HG03025 (cell line): Measurements from ENCODE around the gene VASN.

Experiments used
- ATAC-seq: cut with Tn5 transposase; IDR thresholded peaks from one replicate; pipeline ENCODE4 v1.9.1; 2021; ENCODE audit warnings: mild to moderate bottlenecking, moderate library complexity; ENCODE audit not compliant: unreplicated experiment, low FRiP score

Gene VASN

GRCh38 chr16:4399001-4399730 is 27.5 kb downstream of the VASN start:
- no peak for ATAC-seq

- ATAC-seq, result no peak
These were observed 29.4 kb downstream of the VASN start for GRCh38 chr16:4401094-4401501.

GRCh38 chr16:4401510-4401909 is 29.9 kb downstream of the VASN start:
- ATAC-seq, result no peak

- ATAC-seq, result no peak
These were observed 30.9 kb downstream of the VASN start for GRCh38 chr16:4402439-4403132.

- no peak for ATAC-seq
These were observed 31.7 kb downstream of the VASN start for GRCh38 chr16:4403133-4403949.

GRCh38 chr16:4404247-4404966 is 32.8 kb downstream of the VASN start:
- ATAC-seq, result no peak

GRCh38 chr16:4404967-4405696 is 33.5 kb downstream of the VASN start:
- no peak for ATAC-seq

GRCh38 chr16:4407543-4408322 is 36.1 kb downstream of the VASN start:
- no peak for ATAC-seq

- ATAC-seq, result no peak
These were observed 36.7 kb downstream of the VASN start for GRCh38 chr16:4408323-4408690.

GRCh38 chr16:4409081-4409932 is 37.7 kb downstream of the VASN start:
- ATAC-seq, result no peak

- no peak for ATAC-seq
These were observed 38.9 kb downstream of the VASN start for GRCh38 chr16:4410335-4411075.

GRCh38 chr16:4411684-4412083 is 40.0 kb downstream of the VASN start:
- ATAC-seq, result no peak

GRCh38 chr16:4412159-4412558 is 40.5 kb downstream of the VASN start:
- ATAC-seq, result no peak

- no peak for ATAC-seq
These were observed 41.2 kb downstream of the VASN start for GRCh38 chr16:4412854-4413253.

GRCh38 chr16:4414187-4414917 is 42.7 kb downstream of the VASN start:
- peak; percentile 59 for ATAC-seq

GRCh38 chr16:4415538-4416199 is 44.0 kb downstream of the VASN start:
- ATAC-seq, result no peak
